ENCODE measurements around the gene ZDHHC11.
"Not testable (repeated sequence)": the region's sequence is repeated elsewhere in the genome, so short reads cannot be mapped to it uniquely, and the experiment has no call there.

ZDHHC11 gene

DNA sequence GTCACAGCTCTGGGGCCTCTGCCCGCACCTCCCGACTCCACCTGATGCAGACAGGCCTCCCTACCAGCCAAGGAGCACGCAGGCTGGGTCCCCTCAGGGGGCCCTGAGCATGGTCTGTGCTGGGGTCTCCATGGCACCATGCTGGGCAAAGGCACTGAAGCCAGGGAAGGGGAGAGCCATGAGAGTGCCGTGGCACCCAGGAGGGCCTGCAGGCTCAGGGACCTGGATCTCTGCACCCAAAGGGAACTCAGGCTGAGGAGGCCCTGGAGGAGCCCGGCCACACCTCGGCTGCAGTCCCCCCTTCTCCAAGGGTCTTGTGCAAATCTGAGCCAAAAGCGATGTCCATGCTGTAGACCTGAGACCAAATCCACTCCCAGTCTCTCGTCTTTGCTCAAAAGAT, 98.8 kb downstream of the ZDHHC11 start:
- DNase-seq (ENCODE audit: insufficient read length, low spot score); FAIRE-seq: not testable (repeated sequence)

GRCh38 chr5:751496-751895, 99.3 kb downstream of the ZDHHC11 start:
- DNase-seq (ENCODE audit: insufficient read length, low spot score) (no peak), FAIRE-seq (no peak)

DNA sequence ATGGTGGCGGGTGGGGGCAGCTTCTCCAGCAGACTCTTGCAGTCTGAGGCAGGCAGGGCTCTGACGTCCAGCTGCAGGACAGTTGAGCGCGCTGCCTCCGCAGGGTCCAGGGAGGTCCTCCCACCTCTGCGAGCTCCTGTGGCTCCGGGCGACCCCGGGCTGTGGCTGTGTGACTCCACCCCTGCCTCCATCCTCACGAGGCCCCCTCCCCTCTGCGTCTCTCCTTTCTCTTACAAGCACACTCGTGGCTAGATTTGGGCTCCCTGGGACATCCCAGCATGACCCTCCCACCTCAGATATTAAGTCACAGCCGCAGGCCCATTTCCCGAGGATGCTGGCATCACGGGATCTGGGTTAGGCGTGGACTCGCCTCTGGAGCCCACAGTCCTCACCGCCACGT, 100.6 kb downstream of the ZDHHC11 start:
- FAIRE-seq; DNase-seq (ENCODE audit: insufficient read length, low spot score): not testable (repeated sequence)

DNA sequence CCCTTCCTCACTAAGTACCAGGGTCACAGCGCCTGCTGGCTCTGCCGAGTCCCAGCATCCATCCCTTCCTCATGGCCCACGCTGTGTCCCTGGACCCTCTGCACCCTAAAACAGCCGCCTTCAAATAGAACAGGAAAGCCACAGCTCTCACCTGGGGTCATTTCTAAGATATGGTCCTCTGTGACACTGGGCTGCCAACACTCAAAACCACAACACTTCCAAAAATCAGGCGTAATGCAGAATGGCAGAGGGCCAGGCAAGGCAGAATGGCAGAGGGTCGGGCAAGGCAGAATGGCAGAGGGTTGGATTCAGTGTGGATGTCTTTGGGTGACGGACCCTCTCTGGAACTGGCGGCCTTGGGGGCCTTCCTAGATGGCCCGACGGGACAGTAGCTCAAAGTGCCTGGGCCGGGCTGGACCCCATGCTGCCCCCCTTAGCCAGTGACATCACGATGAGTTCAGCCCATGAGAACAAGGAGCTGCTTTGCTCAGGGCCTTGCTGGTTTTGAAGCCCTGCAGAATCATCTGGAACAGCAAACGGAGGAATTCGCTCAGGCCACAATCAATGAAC, 101.6 kb downstream of the ZDHHC11 start:
- no peak for FAIRE-seq
- DNase-seq (ENCODE audit: insufficient read length, low spot score): no peak

GRCh38 chr5:748011-748980, 102.5 kb downstream of the ZDHHC11 start:
- DNase-seq (ENCODE audit: insufficient read length, low spot score); FAIRE-seq: not testable (repeated sequence)

DNA sequence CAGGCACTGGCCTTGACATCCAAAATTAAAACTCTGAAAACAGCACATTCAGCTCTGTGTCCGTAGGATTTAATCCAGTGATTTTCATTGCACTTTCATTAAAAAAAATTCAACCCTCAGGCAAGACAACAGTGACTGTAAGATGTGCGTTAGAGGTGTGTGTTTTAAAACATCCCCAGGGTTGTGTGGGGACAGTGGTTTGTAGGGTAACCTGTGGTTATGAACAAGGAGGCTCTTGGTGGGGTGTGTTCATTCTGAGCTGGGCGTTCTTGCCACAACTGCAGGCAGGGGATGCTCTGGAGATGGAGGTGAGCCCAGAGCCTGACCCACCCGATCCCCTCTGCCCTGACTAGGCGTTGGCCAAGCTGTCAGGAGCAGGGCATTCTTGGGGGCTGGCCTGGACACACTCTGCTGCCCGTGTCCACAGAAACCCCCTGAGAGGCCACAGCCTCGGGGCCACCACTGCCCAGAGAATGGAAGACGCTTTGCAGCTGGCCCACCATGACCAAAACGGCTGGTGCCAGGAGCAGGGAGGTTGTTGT, 103.4 kb downstream of the ZDHHC11 start:
- FAIRE-seq; DNase-seq (ENCODE audit: insufficient read length, low spot score): not testable (repeated sequence)

DNA sequence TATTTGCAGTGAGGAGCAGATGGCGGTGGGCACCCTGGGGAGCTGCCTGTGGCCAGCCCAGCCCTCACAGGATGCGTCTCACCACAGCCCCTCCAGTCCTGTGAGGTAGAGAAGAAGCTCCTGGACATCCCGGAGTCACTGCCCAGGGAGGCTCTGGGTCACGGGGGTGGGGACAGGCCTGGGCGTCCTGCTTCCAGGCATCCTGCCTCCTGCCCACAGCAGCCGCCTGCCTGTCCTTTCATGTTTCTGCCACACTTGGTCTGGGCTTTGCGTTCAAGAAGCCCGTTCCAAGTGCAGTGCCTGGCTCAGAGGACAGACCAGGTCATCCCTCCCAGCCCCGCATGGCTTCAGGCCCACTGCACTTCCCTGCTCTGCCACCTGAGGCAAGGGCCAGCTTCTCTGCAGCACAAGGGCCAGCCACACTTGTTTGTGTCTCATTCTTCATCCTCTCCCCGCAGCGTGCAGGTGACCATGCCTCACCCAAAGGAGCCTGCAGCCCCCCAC, 104.5 kb downstream of the ZDHHC11 start:
- FAIRE-seq (no peak), DNase-seq (ENCODE audit: insufficient read length, low spot score) (no peak)
